ENCODE data around the gene APP. TPM values are rescaled to one million over a fixed set of nuclear protein-coding genes. Genes with fewer than 3 reads are reported as not detected.

The APP gene
- total and polyA plus RNA-seq, 10 of the 15 experiments (the other 5 are each of a cell fraction or from before 2014, with no cell fraction given), result 8.8 to 94.9 (median 51.0) TPM

- no peak for TF ChIP-seq ESRRA (IDR thresholded peaks at IDR 0.05; ENCODE audit: low read length)
Measured at GRCh38 chr21:26165331-26165730, 5.2 kb downstream of the APP start (continued).

- ChIA-PET SMC1A (ENCODE audit: uncharacterized antibody, unreplicated experiment) (interaction anchor here (0.9 kb wide), 1 partner anchor 37 kb away, joined by 3 read pairs; no protein-coding TSS in a partner anchor), POLR2A (no interaction called here), RAD21 (ENCODE audit: unreplicated experiment) (no interaction called here), CTCF (no interaction called here)
- no peak overlapping the region for H3K9ac ChIP-seq (ENCODE audit: control insufficient read depth, insufficient read depth, low read length)
- DNase-seq (ENCODE audit: low read depth, low spot score) (no peak), FAIRE-seq (no peak), ATAC-seq (no peak)
- intact Hi-C loops (cut with micrococcal nuclease; ENCODE audit: unreplicated experiment), result loop anchor here (10.0 kb wide), 2 partner anchors 430 to 560 kb away; partner anchors contain the start of genes ATP5PF, GABPA and MRPL39
- no peaks in the 10 kb centered on the region for H3K36me3 ChIP-seq (ENCODE audit: control insufficient read depth in 2 of 2, insufficient read depth in 2 of 2, low read length in 1 of 2)
- H3K4me3 ChIP-seq, result no peak overlapping the region
- in situ Hi-C loops (cut with MboI), result loop anchor here (10.0 kb wide), 1 partner anchor 560 kb away; the partner anchor contains the start of gene MRPL39
- no peaks in the 10 kb centered on the region for H3K27me3 ChIP-seq (replicated peaks in 1 of 2; ENCODE audit: control insufficient read depth in 2 of 2, insufficient read depth in 2 of 2, low read length in 1 of 2)
- no peak overlapping the region for H3K27ac ChIP-seq (ENCODE audit: control insufficient read depth, insufficient read depth)
- 0% methylated on average over 2 of the region's 2 CpGs for WGBS (ENCODE audit: insufficient coverage, insufficient replicate concordance, low lambda C conversion rate, missing lambda C conversion rate)
- BruUV-seq (replicated peaks), result no TSS peak
- no peak overlapping the region for H2AFZ ChIP-seq (ENCODE audit: control insufficient read depth, low read depth, low read length)
- H3K4me1 ChIP-seq (ENCODE audit: control insufficient read depth, insufficient read depth, low read length), result no peaks in the 10 kb centered on the region
- no peak overlapping the region for H3K4me2 ChIP-seq (ENCODE audit: control insufficient read depth, insufficient read depth)
- no peaks in the 10 kb centered on the region for H3K9me3 ChIP-seq (replicated peaks; ENCODE audit: control insufficient read depth, insufficient read depth, low read length)
- no peaks in the 10 kb centered on the region for H4K20me1 ChIP-seq (ENCODE audit: control insufficient read depth, insufficient read depth)
- no peak for TF ChIP-seq RFX5 (IDR thresholded peaks at IDR 0.05; ENCODE audit: low read depth, low read length)
- no peak for TF ChIP-seq PML (IDR thresholded peaks at IDR 0.05; ENCODE audit: low read length)
- no peak for TF ChIP-seq ZNF274 (IDR thresholded peaks at IDR 0.05; ENCODE audit: insufficient read depth, insufficient read length)
- no peak for TF ChIP-seq SMAD5 (IDR thresholded peaks at IDR 0.05; ENCODE audit: low read depth)
- TF ChIP-seq MTA3 (IDR thresholded peaks at IDR 0.05; ENCODE audit: borderline replicate concordance, low read length), result no peak
- TF ChIP-seq RUNX3 (IDR thresholded peaks at IDR 0.05; ENCODE audit: low read length), result no peak
- no peak for TF ChIP-seq FOXM1 (IDR thresholded peaks at IDR 0.05; ENCODE audit: low read depth, low read length)
- TF ChIP-seq RBBP5 (conservative IDR thresholded peaks at IDR 0.05), result no peak
- TF ChIP-seq ZSCAN29 (IDR thresholded peaks at IDR 0.05), result no peak
- no peak for TF ChIP-seq MLLT1 (IDR thresholded peaks at IDR 0.05)
- H3K79me2 ChIP-seq (ENCODE audit: control insufficient read depth, insufficient read depth, low read length), result peaks cover 35% of the 10 kb centered on the region
Measured at GRCh38 chr21:26164311-26164710, 6.3 kb downstream of the APP start.

Data from GM12878 (cell line).